Stimulated activated CD4-positive, alpha-beta T cell treated with anti-CD3 and anti-CD28 coated beads, Interleukin-4, amount 100 ng/mL, for 48 hours (primary cell): Measurements from ENCODE around the gene ACVR2B.

Experiments used
- DNase-seq, 2 donors: peaks; one replicate each; pipeline ENCODE4 v3.0.0-alpha.2; 2020; ENCODE audit warnings: low read depth in 2 of 2

Gene ACVR2B

DNA sequence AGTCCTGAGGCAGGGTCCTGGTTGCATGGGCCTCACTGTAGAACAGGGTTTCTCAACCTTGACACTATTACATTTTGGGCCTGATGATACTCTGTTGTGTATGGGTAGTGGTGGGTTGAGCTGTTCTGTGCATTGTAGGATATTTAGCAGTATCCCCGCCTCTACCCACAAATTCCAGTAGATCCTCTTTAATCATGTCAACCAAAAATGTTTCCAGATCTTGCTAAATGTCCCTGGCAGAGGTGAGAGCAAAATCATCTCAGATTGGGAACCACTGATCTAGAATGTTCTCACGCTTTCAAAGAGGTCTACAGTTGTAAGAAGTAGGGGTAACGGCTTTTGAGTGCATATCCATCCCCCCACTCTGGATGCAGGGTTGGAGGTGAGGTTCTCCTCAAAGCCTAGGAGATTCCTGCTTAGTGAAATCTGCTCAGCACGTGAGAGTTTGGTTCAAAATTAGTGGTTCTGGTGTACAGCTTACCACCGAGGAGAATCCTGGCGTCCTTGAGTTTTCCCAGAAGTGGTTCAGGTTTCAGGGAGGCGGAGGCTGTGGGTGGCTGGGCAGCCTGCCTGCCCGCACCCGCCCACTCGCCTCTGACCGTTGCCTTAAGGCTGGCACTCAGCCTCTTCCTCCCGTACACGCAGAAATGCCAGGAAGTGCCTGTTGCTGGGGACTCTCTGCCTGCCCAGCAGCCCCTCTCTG, 5.3 kb downstream of the ACVR2B start:
- no peak for DNase-seq

DNA sequence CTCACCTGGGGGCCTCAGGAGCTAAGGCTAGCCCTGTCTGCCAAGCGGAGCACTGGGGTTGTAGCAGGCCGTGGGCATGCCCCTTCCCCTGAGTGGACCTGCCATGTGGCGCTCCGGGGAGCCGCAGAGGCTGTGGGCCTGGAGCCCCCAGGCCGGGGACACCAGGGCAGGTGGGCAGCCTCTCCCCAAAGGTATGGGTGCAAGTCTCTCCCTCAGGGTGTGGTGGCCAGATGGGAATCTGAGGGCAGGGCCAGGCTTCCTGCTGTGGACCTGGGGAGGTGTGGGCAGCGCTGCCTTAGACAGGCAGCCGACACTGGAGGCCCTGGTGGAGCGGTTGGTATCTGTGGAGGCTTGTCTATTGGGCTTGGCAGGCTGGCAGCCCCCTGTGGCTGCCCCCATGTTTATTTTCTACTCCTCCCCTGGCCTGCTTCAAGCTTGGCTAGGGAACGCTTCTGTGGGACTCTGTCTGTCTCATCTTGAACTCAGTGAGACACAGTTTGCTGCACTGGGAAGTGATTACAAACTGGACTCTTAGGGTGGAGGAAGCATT, 5.9 kb downstream of the ACVR2B start:
- no peak for DNase-seq

DNA sequence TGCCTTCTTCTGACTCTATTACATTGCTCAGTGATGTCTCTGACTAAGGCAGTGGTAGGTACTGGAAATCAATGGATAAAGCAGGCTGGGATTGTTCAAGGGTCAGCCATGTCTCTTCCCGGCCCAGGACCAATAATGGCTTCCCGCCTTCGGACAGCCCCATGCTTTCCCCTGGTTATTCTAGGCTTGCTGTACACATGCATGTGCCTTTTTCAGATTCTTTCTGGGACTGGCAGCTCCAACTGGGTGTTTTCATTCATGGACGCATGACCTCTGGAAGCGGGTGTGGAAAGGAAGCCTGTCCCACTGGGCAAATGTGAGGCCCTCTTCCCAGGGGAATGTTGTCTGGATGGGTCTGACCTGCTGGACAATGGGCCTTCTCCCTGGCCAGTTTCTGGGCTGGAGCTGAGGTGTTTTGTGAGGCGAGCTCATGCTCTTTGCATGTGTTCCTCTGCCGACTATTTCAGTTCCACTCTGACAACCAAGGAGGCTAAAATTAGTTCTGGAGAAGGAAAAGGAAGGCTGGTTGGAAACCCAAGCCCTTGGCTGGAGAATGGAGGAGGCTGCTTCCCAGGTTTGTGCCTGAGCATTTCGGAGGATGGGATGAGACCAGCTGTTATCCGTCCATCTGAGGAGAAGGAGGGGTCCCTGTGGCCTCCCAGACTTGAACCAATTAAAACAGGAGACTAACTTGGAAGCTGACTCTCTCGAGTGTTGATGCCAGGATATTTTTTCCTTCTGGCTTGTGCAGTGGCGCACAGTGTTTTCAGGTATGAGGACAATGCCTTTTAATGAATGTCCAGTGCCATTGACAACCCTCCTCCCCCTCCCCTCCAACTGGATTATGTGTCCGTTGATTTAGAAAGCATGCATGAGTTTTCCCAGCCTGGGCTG, 6.9 kb downstream of the ACVR2B start:
- no peak for DNase-seq

DNA sequence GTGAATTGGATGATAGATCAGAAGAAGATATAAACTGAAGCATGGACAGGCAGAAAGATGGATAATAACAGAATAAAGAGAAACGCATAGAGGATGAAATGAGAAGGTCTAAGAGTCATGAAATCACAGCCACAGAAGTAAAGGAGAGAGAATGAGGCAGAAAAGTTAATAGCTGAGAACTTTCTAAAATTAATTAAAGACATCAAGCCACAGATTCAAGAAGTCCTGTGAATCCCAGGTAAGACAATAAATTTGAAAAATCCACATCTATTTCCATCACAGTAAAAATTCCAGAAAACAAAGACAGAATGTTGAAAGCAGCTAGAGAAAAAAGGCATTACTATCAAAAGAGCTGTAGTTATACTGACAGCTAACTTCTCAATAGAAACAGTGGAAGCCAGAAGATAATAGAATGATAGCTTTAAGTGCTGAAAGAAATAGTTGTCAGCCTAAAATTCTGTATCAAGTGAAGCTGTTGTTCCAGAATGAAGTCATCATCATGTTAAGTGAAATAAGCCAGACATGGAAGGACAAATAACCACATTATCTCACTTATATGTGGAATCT, 12.0 kb downstream of the ACVR2B start:
- DNase-seq = no peak

DNA sequence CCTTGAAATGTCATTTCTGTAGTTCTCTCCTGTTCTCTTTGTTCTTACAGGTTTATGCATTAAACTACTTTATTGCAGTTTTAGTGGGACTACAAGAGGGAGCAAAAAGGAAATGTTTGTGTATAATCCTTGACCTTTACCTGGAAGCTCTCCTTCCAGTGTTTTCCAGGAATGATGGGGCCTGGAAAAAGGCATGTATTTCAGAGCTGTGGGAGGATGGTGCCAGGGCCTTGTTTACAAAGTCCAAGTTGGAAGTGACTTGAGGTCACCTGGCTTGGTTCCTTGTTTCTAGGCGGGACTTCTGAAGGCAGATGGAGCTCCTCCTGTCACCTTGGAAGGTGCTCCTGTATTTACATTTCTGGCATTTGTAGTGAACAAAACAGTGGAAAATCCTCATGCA, 15.1 kb downstream of the ACVR2B start:
- no peak for DNase-seq

DNA sequence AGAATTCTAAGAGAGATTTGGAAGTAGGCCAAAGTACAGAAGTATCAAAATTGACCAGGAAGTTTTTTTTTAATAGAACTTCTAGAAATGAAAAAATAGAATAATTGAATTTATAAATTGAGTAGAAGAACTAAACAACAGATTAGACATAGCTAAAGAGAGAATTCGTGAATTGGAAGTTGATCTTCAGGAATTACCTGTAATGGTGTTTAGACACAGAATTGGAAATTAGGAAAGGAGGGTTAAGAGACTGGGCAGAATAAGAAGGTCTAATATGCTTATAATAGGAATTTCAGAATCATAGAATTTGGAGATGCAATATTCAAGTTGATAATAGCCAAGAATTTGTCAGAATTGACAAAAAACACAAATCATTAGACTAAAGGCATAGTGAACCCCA, 16.2 kb downstream of the ACVR2B start:
- DNase-seq = no peak

DNA sequence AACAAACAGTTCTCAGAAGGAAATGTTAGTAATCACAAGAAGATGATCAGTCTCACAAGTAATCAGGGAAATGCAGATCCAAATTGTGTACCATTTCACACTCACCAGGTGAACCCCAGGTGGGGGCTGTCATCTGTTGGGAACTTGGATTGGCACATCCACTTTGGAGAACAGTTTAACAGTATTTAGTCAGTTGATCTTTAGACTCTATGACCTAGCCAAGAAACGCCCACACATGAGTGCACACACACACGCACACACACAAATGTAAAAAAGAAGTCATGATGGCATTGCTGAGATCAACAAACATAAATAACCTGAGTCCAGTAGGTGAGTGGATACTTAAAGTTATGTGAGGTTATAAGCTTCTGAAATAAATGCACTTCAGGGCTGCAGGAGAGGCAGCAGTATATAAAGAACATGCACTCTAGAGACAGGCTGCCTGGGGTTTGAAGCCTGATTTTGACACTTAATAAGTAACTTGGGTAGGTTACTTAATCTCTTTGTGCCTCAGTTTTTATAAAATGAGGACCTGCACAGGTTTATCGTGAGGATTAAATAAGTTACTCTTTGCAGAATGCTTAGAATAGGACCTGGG, 17.7 kb downstream of the ACVR2B start:
- no peak for DNase-seq

DNA sequence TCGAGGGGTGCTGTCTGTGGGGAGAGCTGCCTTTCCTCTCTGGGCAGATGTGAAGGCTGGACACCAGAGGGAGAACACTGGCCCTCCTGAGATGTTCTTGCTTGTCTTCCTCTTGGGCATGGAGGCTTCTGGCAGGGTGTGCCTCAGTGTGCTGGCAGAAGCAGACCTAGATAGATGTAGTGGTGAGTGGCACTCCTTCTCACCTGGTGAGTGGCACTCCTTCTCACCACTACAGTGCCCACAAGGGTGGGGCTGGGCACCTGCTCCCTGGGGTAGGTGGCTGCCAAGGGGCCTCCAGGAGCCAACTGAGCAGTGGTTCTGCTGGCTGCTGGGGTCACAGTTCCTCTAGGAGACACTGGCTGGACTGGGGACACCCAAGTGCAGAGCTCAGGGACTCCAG, 18.7 kb downstream of the ACVR2B start:
- DNase-seq = no peak

DNA sequence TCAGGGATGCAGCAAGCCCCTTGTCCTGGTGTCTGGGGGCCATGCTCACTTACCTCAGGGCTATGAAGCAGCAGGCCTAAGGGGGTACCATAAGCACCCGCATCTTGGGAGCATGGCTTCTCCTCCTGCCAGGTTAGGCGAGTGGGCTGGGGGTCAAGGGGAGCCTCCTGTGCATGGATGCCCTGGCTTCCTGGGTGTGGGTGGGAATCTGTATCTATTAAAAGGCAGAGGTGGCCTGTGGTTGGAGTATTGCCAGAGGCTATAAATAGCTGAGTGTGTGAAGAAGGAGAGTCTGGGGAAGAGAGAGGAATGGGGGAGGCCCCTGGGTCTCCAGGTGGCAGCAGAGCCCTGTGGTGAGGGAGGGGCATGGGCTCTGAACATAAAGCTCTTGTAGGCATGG, 19.5 kb downstream of the ACVR2B start:
- DNase-seq = no peak

DNA sequence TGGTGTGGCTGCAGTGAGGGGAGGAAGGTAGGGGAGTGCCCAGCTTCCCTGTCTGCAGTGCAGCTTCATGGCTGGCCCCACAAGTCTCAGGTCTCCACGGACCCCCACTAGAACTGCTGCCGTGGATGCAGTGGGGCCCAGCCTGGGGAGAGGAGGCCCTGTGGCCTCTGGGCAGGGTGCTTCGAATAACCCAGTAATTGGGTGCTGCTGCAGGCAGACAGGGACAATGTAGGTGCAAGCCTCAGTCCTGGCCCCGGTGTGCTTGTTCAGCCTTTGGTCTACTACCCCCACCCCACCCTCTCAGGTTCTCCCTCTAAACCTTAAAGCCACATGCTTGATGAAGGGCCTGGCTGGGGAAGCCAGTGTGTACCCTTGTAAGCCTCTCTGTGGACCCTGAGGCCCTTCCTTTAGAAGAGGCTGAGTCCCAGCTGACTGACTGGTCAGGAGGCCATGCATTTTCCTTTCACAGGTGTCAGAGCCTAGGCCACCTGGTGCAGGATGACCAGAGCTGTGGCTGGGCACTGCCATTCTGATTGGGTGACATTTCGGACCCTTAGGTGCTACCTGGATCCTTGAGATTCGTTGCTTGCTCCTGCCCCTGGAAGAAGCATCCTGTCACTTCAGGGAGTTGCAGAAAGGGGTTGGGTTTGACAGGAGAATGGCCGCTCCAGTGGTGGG, 21.4 kb downstream of the ACVR2B start:
- DNase-seq = no peak

DNA sequence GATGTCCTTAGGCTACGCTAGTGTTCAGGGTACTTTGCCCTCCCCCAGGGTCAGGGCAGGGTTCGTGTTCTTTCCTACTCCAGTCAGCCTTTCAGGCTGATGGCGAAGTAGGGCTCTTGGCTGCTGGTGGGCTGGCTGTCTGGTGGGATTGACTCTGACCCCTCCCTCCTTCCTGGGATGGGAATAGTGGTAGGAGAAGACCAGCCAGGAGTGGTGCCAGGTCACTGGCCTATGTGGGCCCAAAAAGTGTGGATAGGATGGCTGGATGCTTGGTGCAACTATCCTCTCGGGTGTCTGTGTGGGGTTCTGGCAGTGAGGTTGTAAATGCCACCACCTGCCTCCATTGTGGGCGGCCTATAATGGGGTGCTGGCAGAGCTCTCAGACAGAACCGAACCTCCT, 22.0 kb downstream of the ACVR2B start:
- no peak for DNase-seq

DNA sequence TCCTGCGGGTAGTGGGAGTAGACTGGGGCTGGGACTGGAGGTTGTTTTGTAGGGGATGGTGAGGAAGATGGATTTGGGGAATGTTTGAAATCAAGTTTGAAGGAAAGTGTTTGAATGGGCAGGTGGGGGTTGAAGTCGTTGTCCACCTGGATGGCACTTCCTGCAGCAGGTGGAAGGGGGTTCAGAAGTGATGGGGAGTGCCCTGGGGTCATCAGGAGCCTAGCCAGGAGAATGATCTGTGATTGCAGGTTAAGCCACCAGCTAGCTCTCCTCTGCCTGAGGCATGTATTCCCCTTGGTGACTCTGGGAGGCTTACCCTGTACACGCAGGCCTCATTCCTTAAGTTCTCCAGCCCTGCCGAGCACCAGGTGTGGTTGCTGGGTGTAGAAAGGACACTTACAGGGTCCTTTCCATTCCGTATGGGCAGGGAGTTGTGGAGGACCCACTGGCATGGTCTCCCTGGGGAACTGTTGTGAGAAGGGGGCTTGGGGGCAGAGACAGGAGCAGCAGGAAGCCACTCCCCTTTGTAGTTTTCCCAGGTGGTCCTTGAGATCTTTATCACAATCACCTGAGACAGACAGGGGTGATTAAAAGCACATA, 22.6 kb downstream of the ACVR2B start:
- DNase-seq = no peak

DNA sequence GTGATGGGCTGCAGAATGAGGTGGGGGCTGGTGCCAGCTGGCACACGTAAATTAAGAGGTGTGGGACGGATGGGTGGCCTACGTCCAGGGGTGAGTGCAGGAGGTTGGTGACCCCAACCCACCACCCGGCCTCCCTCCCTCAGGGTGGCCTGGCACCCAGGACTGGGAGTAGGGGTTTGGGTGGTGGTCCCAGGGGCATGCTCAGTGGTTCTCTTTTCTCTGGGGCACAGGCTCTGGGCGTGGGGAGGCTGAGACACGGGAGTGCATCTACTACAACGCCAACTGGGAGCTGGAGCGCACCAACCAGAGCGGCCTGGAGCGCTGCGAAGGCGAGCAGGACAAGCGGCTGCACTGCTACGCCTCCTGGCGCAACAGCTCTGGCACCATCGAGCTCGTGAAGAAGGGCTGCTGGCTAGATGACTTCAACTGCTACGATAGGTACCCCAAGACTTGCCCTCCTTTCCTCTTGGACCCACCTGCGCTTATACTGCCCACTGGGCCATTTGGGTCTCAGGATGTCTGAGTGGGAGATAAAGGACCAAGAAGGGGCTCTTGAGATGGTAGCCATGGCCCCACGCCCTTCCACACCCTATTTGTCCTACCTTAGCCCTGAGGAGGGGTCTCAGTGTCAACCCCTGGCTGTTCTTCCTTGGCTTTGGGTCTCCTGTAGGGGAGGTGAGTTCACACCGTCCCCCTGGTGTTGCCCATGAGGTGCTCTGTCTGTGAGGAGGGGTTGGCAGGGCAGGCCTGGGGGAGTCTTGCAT, 23.5 kb downstream of the ACVR2B start:
- no peak for DNase-seq

DNA sequence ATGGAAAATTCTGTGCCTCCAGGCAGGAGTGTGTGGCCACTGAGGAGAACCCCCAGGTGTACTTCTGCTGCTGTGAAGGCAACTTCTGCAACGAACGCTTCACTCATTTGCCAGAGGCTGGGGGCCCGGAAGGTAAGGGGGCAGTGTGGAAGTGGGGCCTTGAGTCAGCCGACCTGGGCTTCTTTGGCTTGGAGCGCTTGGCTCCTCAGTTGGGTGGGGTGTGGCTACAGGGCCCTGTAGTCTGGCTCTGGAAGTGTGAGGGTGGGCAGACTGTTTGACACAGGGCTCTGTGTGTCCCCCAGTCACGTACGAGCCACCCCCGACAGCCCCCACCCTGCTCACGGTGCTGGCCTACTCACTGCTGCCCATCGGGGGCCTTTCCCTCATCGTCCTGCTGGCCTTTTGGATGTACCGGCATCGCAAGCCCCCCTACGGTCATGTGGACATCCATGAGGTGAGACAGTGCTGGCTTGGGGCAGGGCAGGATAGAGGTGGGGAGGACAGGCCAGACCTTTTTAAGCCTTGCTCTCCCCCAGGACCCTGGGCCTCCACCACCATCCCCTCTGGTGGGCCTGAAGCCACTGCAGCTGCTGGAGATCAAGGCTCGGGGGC, 24.3 kb downstream of the ACVR2B start:
- no peak for DNase-seq

DNA sequence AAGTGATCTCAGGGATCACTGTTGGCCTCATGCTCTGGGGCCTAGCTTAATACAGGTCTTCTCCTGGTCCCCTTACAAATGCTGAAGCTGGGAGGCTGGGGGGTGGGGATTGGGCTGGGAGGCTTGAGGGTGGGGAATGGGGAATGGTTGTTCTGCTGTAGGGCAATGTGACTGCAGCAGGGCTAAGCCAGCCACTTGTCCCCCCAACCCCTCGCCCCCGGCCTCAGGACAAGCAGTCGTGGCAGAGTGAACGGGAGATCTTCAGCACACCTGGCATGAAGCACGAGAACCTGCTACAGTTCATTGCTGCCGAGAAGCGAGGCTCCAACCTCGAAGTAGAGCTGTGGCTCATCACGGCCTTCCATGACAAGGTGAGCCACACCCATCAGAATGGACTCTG, 25.2 kb downstream of the ACVR2B start:
- no peak for DNase-seq

DNA sequence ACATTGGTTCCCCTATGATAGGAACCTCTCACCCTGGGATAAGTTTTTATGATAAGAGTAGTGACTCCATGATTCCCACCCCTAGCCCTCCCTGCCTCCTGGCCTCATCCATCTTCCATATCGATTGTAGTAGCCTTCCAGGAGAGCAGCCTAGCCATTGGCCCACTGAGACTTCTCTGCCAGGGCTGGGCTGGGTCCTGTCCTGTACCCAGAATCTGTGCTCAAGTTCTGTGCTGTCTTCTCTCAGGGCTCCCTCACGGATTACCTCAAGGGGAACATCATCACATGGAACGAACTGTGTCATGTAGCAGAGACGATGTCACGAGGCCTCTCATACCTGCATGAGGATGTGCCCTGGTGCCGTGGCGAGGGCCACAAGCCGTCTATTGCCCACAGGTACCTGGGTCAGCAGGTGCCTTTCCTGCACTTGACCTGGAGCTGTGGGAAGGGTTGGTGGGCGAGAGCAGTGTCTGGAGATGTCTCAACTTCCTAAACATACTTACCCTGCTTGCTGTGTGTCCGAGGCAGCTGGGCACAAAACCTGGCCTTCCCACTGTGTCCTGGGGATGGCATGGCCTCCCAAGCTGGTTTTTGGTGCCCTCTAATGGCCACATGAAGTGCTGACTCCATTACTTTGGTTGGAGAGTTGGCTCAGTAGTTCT, 25.9 kb downstream of the ACVR2B start:
- DNase-seq = peak in 1 of 2 donors; percentile 24

DNA sequence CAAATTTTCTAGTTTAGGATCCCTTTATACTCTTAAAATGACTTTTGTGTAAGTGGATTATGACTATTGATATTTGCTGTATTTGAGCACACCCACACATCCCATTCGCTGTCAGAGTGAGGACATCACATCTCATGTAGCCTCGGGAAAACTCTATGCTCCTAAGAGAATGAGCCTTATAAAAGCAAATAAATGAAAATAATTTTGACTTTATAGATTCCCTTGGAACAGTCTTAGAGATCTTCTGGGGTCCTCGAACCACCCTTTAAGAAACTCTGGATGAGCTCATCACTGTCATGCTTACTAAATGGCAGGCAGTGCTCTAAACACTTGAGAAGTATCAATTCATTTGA, 26.4 kb downstream of the ACVR2B start:
- DNase-seq = no peak

DNA sequence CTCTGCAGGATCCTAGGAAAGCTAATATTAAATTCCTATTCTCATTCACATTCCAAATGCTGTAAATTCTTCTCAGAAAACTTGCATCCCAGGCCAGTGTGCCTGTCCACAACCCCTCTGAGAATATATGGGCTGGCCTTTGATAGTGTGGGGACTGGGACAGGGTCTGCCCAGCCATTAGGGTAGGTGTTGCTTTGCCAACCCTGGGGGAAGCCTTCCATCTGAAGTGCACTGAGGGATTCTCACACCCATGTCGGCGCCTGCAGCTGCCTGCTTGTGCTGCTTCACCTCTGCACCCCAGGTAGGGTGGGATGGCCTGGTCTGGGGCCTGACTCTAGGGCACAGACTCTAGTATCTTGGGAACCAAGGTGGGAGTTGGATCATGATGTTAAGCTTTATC, 27.2 kb downstream of the ACVR2B start:
- DNase-seq = no peak

DNA sequence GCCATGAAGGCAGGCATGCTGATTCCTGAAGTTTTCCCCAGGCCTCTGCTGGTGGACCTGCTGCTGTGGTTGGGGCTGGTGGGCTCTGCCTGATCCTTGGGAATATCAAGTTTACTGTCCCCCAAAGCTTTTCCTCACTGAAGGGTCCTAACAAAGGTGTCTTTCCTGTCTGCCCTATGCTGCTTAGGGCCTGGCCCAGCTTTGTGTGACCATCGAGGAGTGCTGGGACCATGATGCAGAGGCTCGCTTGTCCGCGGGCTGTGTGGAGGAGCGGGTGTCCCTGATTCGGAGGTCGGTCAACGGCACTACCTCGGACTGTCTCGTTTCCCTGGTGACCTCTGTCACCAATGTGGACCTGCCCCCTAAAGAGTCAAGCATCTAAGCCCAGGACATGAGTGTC, 29.3 kb downstream of the ACVR2B start:
- DNase-seq = no peak

DNA sequence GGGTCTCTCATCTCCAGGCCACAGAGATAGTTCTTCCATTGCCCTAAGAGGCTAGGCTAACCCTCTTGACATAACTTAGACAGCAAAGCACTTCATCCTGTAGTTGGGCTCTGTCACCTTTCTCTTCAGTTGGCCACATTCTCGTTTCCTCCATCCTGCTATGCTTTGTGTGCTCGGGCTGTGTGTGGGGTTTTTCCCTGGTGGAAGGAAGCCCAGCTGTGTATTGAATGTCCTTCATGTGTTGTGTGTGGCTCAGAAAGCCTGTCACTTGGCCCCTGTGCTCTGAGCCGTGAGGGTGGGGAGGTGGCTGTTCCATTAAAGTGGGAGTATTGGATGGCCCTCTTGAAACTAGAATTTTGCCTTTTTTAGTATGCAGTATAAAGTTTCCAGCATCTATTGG, 33.6 kb downstream of the ACVR2B start:
- no peak for DNase-seq
